Colonic mucosa (tissue), 4 donors: Measurements from ENCODE around the gene CHST8. TPM values are rescaled to one million over a fixed set of nuclear protein-coding genes. Genes with fewer than 3 reads are reported as not detected.

ENCODE experiments used
- DNase-seq: peaks from one replicate; pipeline ENCODE4 v3.0.0-alpha.2; 2020
- H3K27ac ChIP-seq: fragments of 200-600 bp; one replicate; pipeline ENCODE4 v1.8.0; 2021
- H3K27me3 ChIP-seq: fragments of 200-600 bp; one replicate; pipeline ENCODE4 v1.8.0; 2021
- H3K36me3 ChIP-seq: fragments of 200-600 bp; one replicate; pipeline ENCODE4 v1.8.0; 2021
- H3K4me1 ChIP-seq: fragments of 200-600 bp; one replicate; pipeline ENCODE4 v1.8.0; 2021; ENCODE audit warnings: mild to moderate bottlenecking
- H3K4me3 ChIP-seq: fragments of 200-600 bp; one replicate; pipeline ENCODE4 v1.8.0; 2021
- H3K9ac ChIP-seq, 2 donors: one replicate each; pipeline ENCODE4 v1.7.0; 2013; ENCODE audit warnings: control low read depth in 2 of 2, low read depth in 2 of 2, low read length in 2 of 2
- H3K9me3 ChIP-seq: fragments of 200-600 bp; one replicate; pipeline ENCODE4 v1.8.0; 2021
- intact Hi-C: fragments of 100-400 bp; cut with DNase I; formaldehyde crosslinking; loops from one replicate; pipeline ENCODE4 v1.14.1; 2022
- total RNA-seq, 2 donors: library from RNA; stranded (reverse); fragmentation: NEBNext Ultra II Directional in 1 of 2; extraction: Animal tissue kit (Norgen Biotek cat#: 25700) in 1 of 2; gene quantifications; one replicate each; pipeline ENCODE4 v1.2.1, GENCODE V29; 2021
- TF ChIP-seq, protein P1 (sequence below): fragments of 200-600 bp; IDR thresholded peaks from one replicate; pipeline ENCODE4 v1.8.0; 2022; ENCODE audit warnings: antibody characterized with exemption, mild to moderate bottlenecking
- donor health status: healthy.
- donor health status: DM: no; HTN: no; CAD: no.
- donor health status: DM: no; HTN: no; CAD: no.

The CHST8 gene
- total RNA-seq, 2 donors from 2014 or later: not detected

- no peaks in the 10 kb centered on the region for H3K9me3 ChIP-seq
- H3K36me3 ChIP-seq: no peaks in the 10 kb centered on the region
- H3K4me1 ChIP-seq: no peaks in the 10 kb centered on the region
- H3K4me3 ChIP-seq: no peak overlapping the region
- intact Hi-C loops: no loop called here
- H3K27me3 ChIP-seq: no peaks in the 10 kb centered on the region
- no peak overlapping the region for H3K9ac ChIP-seq
- DNase-seq: no peak
- TF ChIP-seq, protein P1, sequence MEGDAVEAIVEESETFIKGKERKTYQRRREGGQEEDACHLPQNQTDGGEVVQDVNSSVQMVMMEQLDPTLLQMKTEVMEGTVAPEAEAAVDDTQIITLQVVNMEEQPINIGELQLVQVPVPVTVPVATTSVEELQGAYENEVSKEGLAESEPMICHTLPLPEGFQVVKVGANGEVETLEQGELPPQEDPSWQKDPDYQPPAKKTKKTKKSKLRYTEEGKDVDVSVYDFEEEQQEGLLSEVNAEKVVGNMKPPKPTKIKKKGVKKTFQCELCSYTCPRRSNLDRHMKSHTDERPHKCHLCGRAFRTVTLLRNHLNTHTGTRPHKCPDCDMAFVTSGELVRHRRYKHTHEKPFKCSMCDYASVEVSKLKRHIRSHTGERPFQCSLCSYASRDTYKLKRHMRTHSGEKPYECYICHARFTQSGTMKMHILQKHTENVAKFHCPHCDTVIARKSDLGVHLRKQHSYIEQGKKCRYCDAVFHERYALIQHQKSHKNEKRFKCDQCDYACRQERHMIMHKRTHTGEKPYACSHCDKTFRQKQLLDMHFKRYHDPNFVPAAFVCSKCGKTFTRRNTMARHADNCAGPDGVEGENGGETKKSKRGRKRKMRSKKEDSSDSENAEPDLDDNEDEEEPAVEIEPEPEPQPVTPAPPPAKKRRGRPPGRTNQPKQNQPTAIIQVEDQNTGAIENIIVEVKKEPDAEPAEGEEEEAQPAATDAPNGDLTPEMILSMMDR: no peak
- H3K27ac ChIP-seq: no peak overlapping the region
Measured at GRCh38 chr19:33745297-33745696, 123.5 kb downstream of the CHST8 start.

DNA sequence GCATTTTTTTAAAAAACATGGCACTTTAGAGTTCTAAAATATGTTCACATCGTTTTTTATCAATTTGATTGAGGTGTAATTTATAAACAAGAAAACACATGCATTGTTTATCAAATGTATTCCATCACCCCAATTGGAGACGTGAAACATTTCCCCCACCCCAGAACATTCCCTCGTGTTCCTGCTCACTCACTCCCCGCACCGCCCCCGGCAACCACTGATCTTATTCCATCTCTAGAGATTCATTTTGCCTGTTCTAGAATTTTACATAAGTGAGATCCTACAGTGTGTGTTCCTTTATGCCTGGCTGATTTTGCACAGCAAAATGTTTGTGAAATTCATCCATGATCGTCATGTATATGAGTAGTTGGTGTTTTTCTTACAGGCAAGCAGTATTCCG, 124.4 kb downstream of the CHST8 start:
- DNase-seq: no peak
- Histone ChIP-seq H3K4me3 (no peak overlapping the region), H3K9me3 (no peaks in the 10 kb centered on the region), H3K27ac (no peak overlapping the region), H3K4me1 (no peaks in the 10 kb centered on the region), H3K36me3 (no peaks in the 10 kb centered on the region), H3K9ac (no peak overlapping the region), H3K27me3 (no peaks in the 10 kb centered on the region)
- intact Hi-C loops: no loop called here
- TF ChIP-seq, protein P1: no peak

DNA sequence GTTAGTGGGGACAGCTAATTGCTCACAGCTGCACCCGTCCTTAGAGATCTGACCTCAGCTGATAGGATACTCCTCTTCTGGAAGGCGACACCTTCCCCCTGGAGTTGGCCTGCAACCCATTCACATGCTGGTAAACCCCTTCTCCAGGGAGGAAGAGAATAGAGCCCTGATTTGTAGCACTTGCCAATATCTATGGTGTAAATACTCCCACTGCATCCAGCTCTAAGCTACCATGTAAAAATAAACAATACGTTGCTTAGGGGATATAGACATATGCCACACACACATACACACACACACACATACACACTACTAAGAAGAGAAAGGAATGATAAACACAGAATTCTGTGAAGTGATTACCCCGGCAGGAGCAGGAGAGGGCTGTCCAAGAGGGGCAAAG, 125.5 kb downstream of the CHST8 start:
- H3K27me3 ChIP-seq: no peaks in the 10 kb centered on the region
- H3K36me3 ChIP-seq: no peaks in the 10 kb centered on the region
- no peak overlapping the region for H3K4me3 ChIP-seq
- no peaks in the 10 kb centered on the region for H3K9me3 ChIP-seq
- DNase-seq: no peak
- H3K9ac ChIP-seq: no peak overlapping the region
- H3K27ac ChIP-seq: no peak overlapping the region
- no peaks in the 10 kb centered on the region for H3K4me1 ChIP-seq
- intact Hi-C loops: no loop called here
- TF ChIP-seq, protein P1: no peak

- Histone ChIP-seq H3K4me1 (no peaks in the 10 kb centered on the region), H3K4me3 (no peak overlapping the region), H3K27me3 (no peaks in the 10 kb centered on the region), H3K36me3 (no peaks in the 10 kb centered on the region), H3K27ac (no peak overlapping the region), H3K9me3 (no peaks in the 10 kb centered on the region), H3K9ac (no peak overlapping the region)
- intact Hi-C loops: no loop called here
- TF ChIP-seq, protein P1: no peak
- no peak for DNase-seq
Measured at GRCh38 chr19:33748231-33748630, 126.5 kb downstream of the CHST8 start.

DNA sequence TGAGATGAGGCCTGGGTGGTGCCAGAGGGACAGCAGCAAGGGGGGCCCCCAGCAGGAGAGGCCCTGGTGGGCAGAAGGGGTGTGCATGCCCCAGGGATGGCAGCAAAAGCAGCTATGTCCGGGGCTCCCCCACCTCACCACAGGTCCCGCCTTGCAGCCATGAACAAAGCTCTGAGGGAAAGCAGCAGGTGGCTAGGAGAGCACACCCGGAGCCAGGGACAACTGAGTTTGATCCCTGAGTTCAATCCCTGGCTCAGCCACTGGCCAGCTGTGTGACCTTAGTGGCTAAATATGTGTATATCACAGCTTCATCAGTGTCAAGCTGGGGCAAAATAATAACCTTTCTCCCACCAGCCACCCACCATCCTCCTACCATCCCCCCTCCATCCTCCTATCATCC, 127.3 kb downstream of the CHST8 start:
- Histone ChIP-seq H3K27me3 (no peaks in the 10 kb centered on the region), H3K9ac (no peak overlapping the region), H3K4me3 (no peak overlapping the region), H3K27ac (no peak overlapping the region), H3K4me1 (no peaks in the 10 kb centered on the region), H3K36me3 (no peaks in the 10 kb centered on the region), H3K9me3 (no peaks in the 10 kb centered on the region)
- intact Hi-C loops: no loop called here
- no peak for DNase-seq
- TF ChIP-seq, protein P1: no peak
